Muscle layer of colon (tissue), 2 donors: ENCODE data around the gene FABP1.

Source experiments
- H3K27ac ChIP-seq: one replicate; pipeline ENCODE4 v1.7.0; 2013; ENCODE audit warnings: low read depth, mild to moderate bottlenecking, low read length, moderate library complexity
- H3K27me3 ChIP-seq, 2 donors: one replicate each; pipeline ENCODE4 v1.7.0; 2013; ENCODE audit warnings: low read length in 2 of 2, mild to moderate bottlenecking in 2 of 2; ENCODE audit not compliant: insufficient read depth in 2 of 2, control insufficient read depth in 1 of 2
- H3K36me3 ChIP-seq: one replicate; pipeline ENCODE4 v1.7.0; 2013; ENCODE audit warnings: mild to moderate bottlenecking, low read length; ENCODE audit not compliant: insufficient read depth
- H3K4me1 ChIP-seq: one replicate; pipeline ENCODE4 v1.7.0; 2013; ENCODE audit warnings: mild to moderate bottlenecking, low read length; ENCODE audit not compliant: insufficient read depth
- H3K4me3 ChIP-seq, 2 donors: one replicate each; pipeline ENCODE4 v1.7.0; 2013; ENCODE audit warnings: low read length in 2 of 2, low read depth in 1 of 2, mild to moderate bottlenecking in 1 of 2, moderate library complexity in 1 of 2
- H3K9ac ChIP-seq: one replicate; pipeline ENCODE4 v1.7.0; 2013; ENCODE audit warnings: low read length
- H3K9me3 ChIP-seq: one replicate; pipeline ENCODE4 v1.7.0; 2013; ENCODE audit warnings: mild to moderate bottlenecking, low read length
- donor health status: abdominal sarcoma.
- donor health status: Adenocarcinoma of cecum.

The FABP1 gene

DNA sequence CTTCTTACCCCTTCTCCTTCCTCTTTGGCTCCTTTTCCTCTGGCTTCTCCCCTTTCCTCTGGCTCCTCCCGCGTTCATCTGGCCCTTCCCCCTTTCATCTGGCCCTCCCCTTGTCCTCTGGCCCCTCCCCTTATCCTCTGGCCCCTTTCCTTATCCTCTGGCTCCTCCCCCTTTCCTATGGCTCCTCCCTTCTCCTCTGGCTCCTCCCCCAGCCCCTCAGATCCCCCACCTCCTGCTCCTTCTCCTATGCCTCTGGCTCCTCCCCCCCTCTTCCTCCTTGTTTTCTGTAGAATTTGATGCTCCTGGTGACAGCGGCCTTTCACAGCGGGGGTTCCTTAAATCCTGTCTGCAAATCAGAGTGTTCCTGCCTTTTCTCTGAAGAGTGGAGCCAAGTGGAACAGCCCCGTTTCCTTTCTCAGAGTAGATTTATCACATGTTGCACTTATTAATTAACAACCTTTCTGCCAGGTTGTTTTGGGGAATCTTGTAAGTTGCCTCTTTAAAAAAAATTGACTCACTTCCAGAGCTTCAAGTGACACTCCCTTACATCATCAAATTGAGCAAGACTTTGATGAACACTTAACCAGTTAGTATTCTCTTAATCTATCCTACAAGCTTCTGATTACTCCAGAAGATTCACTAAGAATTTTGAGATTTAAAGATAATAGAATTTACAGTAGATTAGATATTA, 27.9 kb downstream of the FABP1 start:
- Histone ChIP-seq H3K27me3 (no peaks in the 10 kb centered on the region), H3K4me1 (no peaks in the 10 kb centered on the region), H3K36me3 (no peaks in the 10 kb centered on the region), H3K4me3 (no peak overlapping the region), H3K27ac (no peak overlapping the region), H3K9ac (no peak overlapping the region), H3K9me3 (no peaks in the 10 kb centered on the region)

DNA sequence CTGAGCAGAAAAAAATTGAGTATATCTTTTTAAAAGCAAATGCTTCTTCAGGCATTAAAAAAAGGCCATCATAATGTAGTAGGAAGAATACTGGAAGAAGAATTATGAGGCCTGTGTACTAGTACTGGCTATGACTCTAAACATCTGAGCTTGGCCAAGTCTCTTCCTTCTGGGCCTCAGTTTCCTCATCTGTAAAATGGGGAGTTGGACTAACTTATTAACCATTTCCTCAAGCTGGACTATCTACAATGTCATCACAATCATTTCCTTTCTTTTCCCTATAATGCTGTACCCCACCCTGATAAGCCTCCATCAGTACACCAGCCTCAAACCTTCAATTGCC, 29.3 kb downstream of the FABP1 start:
- Histone ChIP-seq H3K27ac (no peak overlapping the region), H3K27me3 (no peaks in the 10 kb centered on the region), H3K36me3 (no peaks in the 10 kb centered on the region), H3K9ac (no peak overlapping the region), H3K9me3 (no peaks in the 10 kb centered on the region), H3K4me3 (no peak overlapping the region), H3K4me1 (no peaks in the 10 kb centered on the region)

DNA sequence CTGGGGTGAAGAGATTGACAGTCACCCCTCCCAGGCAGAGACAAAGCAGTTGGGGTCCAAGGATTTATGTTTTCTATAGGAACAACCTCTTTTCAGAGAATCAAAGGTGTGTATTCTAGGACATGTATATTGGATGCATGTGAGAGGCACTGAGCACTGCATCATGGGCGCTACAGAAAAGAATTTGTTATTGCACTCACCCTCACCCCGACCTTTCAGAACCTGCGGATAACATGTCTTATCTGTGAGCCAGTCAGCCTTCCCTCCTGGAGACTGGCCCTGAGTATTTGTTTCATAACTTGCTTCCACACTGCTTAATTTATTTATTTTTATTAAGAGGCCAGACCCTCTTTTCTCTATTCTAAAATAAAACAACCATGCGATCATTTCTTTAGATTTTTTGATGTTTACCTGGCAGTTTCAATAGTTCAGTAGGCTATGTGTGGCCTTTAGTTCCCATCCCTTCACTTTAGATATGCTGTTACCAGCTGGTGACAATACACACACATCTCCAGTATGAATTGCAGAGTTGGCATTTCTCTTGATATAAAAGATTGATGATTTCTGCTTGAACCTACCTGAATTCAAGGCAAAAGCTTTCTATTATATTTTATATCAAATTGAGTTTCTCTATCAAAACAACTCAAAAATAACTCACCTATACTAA, 29.8 kb downstream of the FABP1 start:
- Histone ChIP-seq H3K27ac (no peak overlapping the region), H3K9me3 (no peaks in the 10 kb centered on the region), H3K36me3 (no peaks in the 10 kb centered on the region), H3K4me1 (no peaks in the 10 kb centered on the region), H3K9ac (no peak overlapping the region), H3K27me3 (no peaks in the 10 kb centered on the region), H3K4me3 (no peak overlapping the region)

- no peaks in the 10 kb centered on the region for H3K27me3 ChIP-seq
- H3K9ac ChIP-seq = no peak overlapping the region
- no peaks in the 10 kb centered on the region for H3K36me3 ChIP-seq
- no peaks in the 10 kb centered on the region for H3K4me1 ChIP-seq
- H3K4me3 ChIP-seq = no peak overlapping the region
- H3K27ac ChIP-seq = no peak overlapping the region
- H3K9me3 ChIP-seq = no peaks in the 10 kb centered on the region
Observed at GRCh38 chr2:88097192-88097591, 30.7 kb downstream of the FABP1 start.

GRCh38 chr2:88096708-88097107, 31.2 kb downstream of the FABP1 start:
- Histone ChIP-seq H3K9me3 (no peaks in the 10 kb centered on the region), H3K36me3 (no peaks in the 10 kb centered on the region), H3K4me1 (no peaks in the 10 kb centered on the region), H3K4me3 (no peak overlapping the region), H3K27ac (no peak overlapping the region), H3K27me3 (no peaks in the 10 kb centered on the region), H3K9ac (no peak overlapping the region)

DNA sequence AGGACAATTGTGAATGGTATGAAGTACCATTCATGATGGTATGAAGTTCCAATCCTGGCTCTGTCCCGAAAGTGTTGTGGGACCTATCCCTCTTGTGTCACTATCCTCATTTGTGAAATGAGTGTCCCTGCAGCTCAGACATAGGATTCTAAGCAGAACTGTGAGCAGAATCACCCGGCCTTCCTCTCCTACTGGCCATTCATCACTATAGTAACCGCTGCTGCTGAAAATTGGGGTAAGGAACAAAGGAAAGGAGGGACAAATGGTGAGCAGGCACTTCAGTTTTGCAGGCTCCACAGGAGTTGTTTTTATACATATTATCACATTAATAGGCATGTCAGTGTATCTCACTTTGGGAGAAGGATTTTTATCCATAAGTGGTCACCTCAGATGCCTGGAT, 32.8 kb downstream of the FABP1 start:
- no peaks in the 10 kb centered on the region for H3K9me3 ChIP-seq
- no peaks in the 10 kb centered on the region for H3K27me3 ChIP-seq
- no peak overlapping the region for H3K4me3 ChIP-seq
- no peak overlapping the region for H3K27ac ChIP-seq
- H3K36me3 ChIP-seq = no peaks in the 10 kb centered on the region
- H3K4me1 ChIP-seq = no peaks in the 10 kb centered on the region
- no peak overlapping the region for H3K9ac ChIP-seq

GRCh38 chr2:88092773-88093172, 35.1 kb downstream of the FABP1 start:
- H3K4me1 ChIP-seq = no peaks in the 10 kb centered on the region
- H3K27me3 ChIP-seq = no peaks in the 10 kb centered on the region
- H3K9ac ChIP-seq = no peak overlapping the region
- H3K4me3 ChIP-seq = no peak overlapping the region
- no peak overlapping the region for H3K27ac ChIP-seq
- no peaks in the 10 kb centered on the region for H3K9me3 ChIP-seq
- no peaks in the 10 kb centered on the region for H3K36me3 ChIP-seq

DNA sequence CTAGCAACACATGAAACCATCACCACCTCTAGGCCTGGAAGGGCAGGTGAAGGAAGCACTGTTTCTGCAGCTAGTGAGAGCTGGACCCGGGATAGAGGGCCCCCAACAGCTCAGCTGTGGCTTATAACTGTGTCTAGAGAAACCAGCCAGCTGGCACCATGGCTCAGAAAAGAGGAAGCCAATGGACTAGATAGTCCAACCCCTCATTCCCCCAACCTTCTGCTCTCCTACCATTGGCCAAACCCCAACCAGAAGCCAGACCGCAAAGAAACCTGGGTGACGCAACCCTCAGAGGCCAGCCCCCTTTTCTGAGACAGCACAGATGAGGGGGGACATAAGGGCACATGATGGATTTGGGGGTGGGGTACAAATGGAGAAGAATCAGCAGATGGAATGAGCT, 35.9 kb downstream of the FABP1 start:
- Histone ChIP-seq H3K27ac (no peak overlapping the region), H3K9me3 (no peaks in the 10 kb centered on the region), H3K27me3 (no peaks in the 10 kb centered on the region), H3K9ac (no peak overlapping the region), H3K4me1 (no peaks in the 10 kb centered on the region), H3K4me3 (no peak overlapping the region), H3K36me3 (no peaks in the 10 kb centered on the region)

DNA sequence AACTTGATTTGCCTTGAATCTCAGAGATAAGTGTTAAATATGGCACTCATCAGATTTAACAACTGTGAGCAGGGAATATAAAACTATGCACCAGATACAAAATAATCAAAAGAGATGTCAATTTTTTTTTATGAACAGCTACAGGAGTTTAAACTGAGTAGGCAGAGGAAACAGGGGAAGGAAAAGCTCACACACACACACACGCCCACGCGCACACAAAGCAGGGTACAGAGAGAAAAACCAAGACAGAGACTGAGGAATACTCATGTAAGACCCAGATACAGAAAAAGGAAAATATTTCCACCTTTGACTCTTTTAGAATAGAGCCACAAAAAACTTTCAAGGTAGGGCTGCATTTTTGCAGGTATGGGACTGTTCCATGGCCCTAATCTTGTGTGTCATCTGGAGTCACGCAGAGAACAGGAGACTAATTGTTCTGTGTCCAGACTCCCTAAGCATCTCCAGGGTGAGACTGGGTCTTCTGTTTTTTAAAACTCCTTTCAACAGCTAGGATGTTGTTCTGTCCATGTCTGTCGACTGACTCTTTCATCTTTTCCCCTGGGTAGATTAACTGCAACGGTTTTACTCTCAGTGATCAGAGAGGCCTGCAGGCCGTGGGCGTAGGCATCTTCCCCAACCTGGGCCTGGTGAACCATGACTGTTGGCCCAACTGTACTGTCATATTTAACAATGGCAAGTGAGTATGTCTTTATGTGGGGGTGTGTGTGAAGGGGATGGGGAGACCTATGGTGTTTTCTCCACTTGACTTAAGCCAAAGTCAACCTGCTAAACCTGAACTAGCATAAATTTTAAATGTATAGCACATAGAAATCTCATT, 37.2 kb downstream of the FABP1 start:
- Histone ChIP-seq H3K27ac (no peak overlapping the region), H3K9ac (no peak overlapping the region), H3K36me3 (no peaks in the 10 kb centered on the region), H3K4me3 (no peak overlapping the region), H3K9me3 (no peaks in the 10 kb centered on the region), H3K4me1 (no peaks in the 10 kb centered on the region), H3K27me3 (no peaks in the 10 kb centered on the region)

- Histone ChIP-seq H3K9me3 (no peaks in the 10 kb centered on the region), H3K9ac (no peak overlapping the region), H3K27ac (no peak overlapping the region), H3K4me3 (no peak overlapping the region), H3K36me3 (no peaks in the 10 kb centered on the region), H3K4me1 (no peaks in the 10 kb centered on the region), H3K27me3 (no peaks in the 10 kb centered on the region)
Observed at GRCh38 chr2:88088999-88089398, 38.9 kb downstream of the FABP1 start.

DNA sequence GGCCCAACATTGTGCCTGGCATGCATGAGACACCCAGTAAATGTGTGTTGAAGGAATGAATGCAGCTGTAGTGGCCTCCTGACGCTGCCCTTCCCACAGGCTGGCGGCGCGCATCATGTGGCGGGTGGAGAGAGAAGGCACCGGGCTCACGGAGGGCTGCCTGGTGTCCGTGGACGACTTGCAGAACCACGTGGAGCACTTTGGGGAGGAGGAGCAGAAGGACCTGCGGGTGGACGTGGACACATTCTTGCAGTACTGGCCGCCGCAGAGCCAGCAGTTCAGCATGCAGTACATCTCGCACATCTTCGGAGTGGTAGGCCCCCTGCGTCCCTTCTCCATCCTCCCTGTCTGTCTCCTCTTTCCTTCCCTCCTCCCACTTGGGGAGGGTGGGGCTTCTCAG, 40.1 kb downstream of the FABP1 start:
- Histone ChIP-seq H3K27me3 (no peaks in the 10 kb centered on the region), H3K27ac (no peak overlapping the region), H3K9ac (no peak overlapping the region), H3K4me3 (no peak overlapping the region), H3K9me3 (no peaks in the 10 kb centered on the region), H3K36me3 (no peaks in the 10 kb centered on the region), H3K4me1 (no peaks in the 10 kb centered on the region)
